Germinal center (tissue), 1 donor: Measurements from ENCODE around the gene TOMM34.
A peak's percentile ranks its signal among the peaks of the same experiment; 100 is the strongest.

Experiments
- DNase-seq: peaks from one replicate; pipeline ENCODE4 v3.0.0; 2012; ENCODE audit warnings: mixed read lengths, low spot score

TOMM34 gene

GRCh38 chr20:44960103-44960852 lies at the start of gene TOMM34:
TOMM34 (minus strand) TSS chr20:44960397; CDS start chr20:44960333, 64 bp downstream.
- peak; percentile 97 for DNase-seq

- no peak for DNase-seq
Measured at GRCh38 chr20:45008521-45009049, 48.4 kb upstream of the TOMM34 start.

- peak; percentile 54 for DNase-seq
Measured at GRCh38 chr20:44997668-44998067, 37.5 kb upstream of the TOMM34 start.

- no peak for DNase-seq
Measured at GRCh38 chr20:44997171-44997570, 37.0 kb upstream of the TOMM34 start.

- no peak for DNase-seq
Measured at GRCh38 chr20:44993343-44993742, 33.1 kb upstream of the TOMM34 start.

GRCh38 chr20:44990957-44991356 lies 30.8 kb upstream of the TOMM34 start:
- DNase-seq = no peak

GRCh38 chr20:44990425-44990824 lies 30.2 kb upstream of the TOMM34 start:
- DNase-seq = no peak

- DNase-seq = no peak
Measured at GRCh38 chr20:44988631-44989171, 28.5 kb upstream of the TOMM34 start.

GRCh38 chr20:44983093-44983674 lies 23.0 kb upstream of the TOMM34 start:
- DNase-seq = no peak

- no peak for DNase-seq
Measured at GRCh38 chr20:44981736-44982406, 21.7 kb upstream of the TOMM34 start.

- peak; percentile 77 for DNase-seq
Measured at GRCh38 chr20:44979090-44979621, 19.0 kb upstream of the TOMM34 start.

GRCh38 chr20:44976698-44977097 lies 16.5 kb upstream of the TOMM34 start:
- no peak for DNase-seq

- DNase-seq = no peak
Measured at GRCh38 chr20:44973053-44973452, 12.9 kb upstream of the TOMM34 start.

GRCh38 chr20:44970243-44970757 lies 10.1 kb upstream of the TOMM34 start:
- DNase-seq = no peak

- DNase-seq = no peak
Measured at GRCh38 chr20:44969300-44969894, 9.2 kb upstream of the TOMM34 start.

- DNase-seq = peak; percentile 41
Measured at GRCh38 chr20:44967207-44967807, 7.1 kb upstream of the TOMM34 start.

GRCh38 chr20:44966030-44966961 lies 6.1 kb upstream of the TOMM34 start, which contains the start of gene STK4:
STK4 (plus strand) TSS chr20:44966512; CDS start chr20:44966569, 57 bp downstream.
- DNase-seq = peak; percentile 90

GRCh38 chr20:44965651-44966029 lies 5.4 kb upstream of the TOMM34 start:
- DNase-seq = no peak

- no peak for DNase-seq
Measured at GRCh38 chr20:44963325-44964215, 3.4 kb upstream of the TOMM34 start.
